HAP-1 (cell line): Measurements from ENCODE around the gene WDR7.

Experiments
- DNase-seq, 2 experiments: peaks; one replicate each; pipeline ENCODE4 v3.0.0-alpha.2; 2016 to 2020; ENCODE audit warnings: low spot score in 2 of 2
- H3K27me3 ChIP-seq: fragments of 250-450 bp; sonication (Bioruptor Pico); 2 replicates; pipeline ENCODE4 v1.5.1; 2020; ENCODE audit warnings: low read depth, mild to moderate bottlenecking, moderate library complexity
- H3K36me3 ChIP-seq: fragments of 250-450 bp; sonication (Bioruptor Pico); replicated peaks from 2 replicates; pipeline ENCODE4 v1.5.1; 2020; ENCODE audit warnings: mild to moderate bottlenecking
- H3K4me1 ChIP-seq: fragments of 250-450 bp; sonication (Bioruptor Pico); 2 replicates; pipeline ENCODE4 v1.5.1; 2020; ENCODE audit warnings: mild to moderate bottlenecking
- H3K4me3 ChIP-seq: fragments of 250-450 bp; sonication (Bioruptor Pico); 2 replicates; pipeline ENCODE4 v1.5.1; 2020; ENCODE audit warnings: mild to moderate bottlenecking, moderate library complexity
- H3K9me3 ChIP-seq: fragments of 250-450 bp; sonication (Bioruptor Pico); 2 replicates; pipeline ENCODE4 v1.5.1; 2020; ENCODE audit warnings: mild to moderate bottlenecking, moderate library complexity
- in situ Hi-C: fragments of 300-500 bp; cut with MboI; formaldehyde crosslinking; loops from 3 replicates; pipeline ENCODE4 v1.14.3; 2020; ENCODE audit warnings: low sequenced_read_pairs, inconsistent platforms, mixed read lengths

WDR7 gene

DNA sequence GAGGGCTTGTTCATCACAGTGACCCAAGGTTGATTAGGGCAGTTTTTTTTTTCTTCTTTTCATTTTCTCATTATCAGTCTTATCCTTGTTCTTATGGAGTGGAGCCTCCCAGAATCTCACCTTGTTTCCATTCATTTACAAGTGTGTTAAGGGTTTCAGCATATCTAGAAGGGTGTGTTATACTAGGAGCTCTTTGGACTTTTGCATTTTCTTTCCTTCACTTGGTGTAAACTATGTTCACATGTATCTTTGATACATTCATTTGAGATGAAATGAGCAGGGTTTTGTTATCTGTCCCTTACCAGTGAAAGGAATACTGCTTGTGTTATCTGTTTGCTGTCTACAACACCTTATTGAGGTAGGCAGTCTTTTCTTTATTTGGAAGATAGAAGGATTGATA lies 96.7 kb downstream of the WDR7 start:
- H3K27me3 ChIP-seq: no peaks in the 10 kb centered on the region
- no peaks in the 10 kb centered on the region for H3K9me3 ChIP-seq
- in situ Hi-C loops: loop anchor here (25.0 kb wide), 2 partner anchors 689 to 814 kb away; partner anchors contain the start of gene ONECUT2
- no peak overlapping the region for H3K4me3 ChIP-seq
- DNase-seq: no peak
- H3K36me3 ChIP-seq: no peaks in the 10 kb centered on the region
- H3K4me1 ChIP-seq: no peaks in the 10 kb centered on the region

DNA sequence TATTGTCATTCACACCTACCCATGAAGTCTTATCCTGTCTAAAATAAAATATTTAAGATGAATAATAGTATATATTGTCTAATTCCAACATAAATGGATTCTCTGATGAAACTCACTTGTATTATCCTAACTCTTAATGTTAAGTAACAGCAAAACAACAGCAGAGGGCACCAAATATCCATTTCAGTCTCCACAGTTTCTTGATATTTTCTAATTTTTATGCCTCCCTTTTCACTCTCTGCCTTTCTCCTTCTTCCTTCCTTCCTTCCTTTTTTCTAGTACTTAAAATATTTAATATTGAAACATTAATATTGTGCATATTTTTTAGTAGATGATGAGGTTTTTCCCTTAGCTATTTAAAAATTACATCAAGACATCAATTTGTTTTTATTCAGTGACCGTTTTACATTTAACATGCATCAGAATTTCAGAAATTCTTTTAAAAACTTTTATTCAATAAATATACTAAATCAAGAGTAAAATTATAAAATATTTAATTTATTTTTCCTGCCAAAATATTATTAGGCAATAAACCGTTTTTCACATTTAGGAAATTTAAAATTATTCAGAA lies 97.6 kb downstream of the WDR7 start:
- in situ Hi-C loops: loop anchor here (25.0 kb wide), 2 partner anchors 689 to 814 kb away; partner anchors contain the start of gene ONECUT2
- peak; percentile 37 to 42 for DNase-seq

DNA sequence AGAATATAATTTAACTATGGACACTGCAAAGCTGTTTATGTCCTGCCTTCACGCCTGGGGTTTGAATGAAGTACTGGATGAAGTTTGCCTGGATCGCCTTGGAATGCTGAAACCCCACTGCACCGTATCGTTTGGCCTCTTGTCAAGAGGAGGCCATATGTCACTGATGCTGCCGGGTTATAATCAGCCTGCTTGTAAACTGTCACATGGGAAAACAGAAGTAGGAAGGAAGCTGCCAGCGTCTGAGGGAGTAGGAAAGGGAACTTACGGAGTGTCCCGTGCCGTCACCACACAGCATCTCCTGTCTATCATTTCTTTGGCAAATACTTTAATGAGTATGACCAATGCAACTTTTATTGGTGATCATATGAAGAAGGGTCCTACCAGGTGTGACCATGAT lies 105.8 kb downstream of the WDR7 start:
- Histone ChIP-seq H3K27me3 (no peaks in the 10 kb centered on the region), H3K36me3 (no peaks in the 10 kb centered on the region), H3K4me3 (no peak overlapping the region), H3K9me3 (no peaks in the 10 kb centered on the region), H3K4me1 (no peaks in the 10 kb centered on the region)
- no peak for DNase-seq
- in situ Hi-C loops: no loop called here

More for the DNA sequence above, 97.6 kb downstream of the WDR7 start:
- no peak overlapping the region for H3K4me3 ChIP-seq
- H3K4me1 ChIP-seq: no peaks in the 10 kb centered on the region
- no peaks in the 10 kb centered on the region for H3K9me3 ChIP-seq
- H3K27me3 ChIP-seq: no peaks in the 10 kb centered on the region
- H3K36me3 ChIP-seq: no peaks in the 10 kb centered on the region

DNA sequence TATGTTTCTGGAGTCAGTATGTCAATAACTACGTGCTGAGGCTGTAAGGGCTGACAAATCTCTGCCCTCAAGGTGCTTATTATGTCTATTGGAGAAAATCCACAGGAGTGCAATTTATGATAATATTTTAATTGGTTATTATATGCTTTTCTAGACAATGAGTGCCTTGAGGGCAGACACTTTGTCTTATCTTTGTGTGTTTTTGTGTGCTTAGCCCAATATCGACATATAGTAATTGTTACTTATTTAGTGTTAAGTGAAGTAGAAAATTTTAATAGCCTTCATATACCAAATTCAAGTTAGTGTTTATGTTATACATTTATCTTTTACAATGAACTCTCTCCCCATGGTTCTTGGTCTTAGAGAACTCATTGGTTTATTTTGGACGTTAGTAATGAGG lies 118.9 kb downstream of the WDR7 start:
- DNase-seq: no peak
- Histone ChIP-seq H3K4me3 (no peak overlapping the region), H3K27me3 (peaks cover 4% of the 10 kb centered on the region), H3K36me3 (no peaks in the 10 kb centered on the region), H3K4me1 (peaks cover under 1% of the 10 kb centered on the region; the same call in 1 of the 2 replicates), H3K9me3 (no peaks in the 10 kb centered on the region)
- in situ Hi-C loops: no loop called here

DNA sequence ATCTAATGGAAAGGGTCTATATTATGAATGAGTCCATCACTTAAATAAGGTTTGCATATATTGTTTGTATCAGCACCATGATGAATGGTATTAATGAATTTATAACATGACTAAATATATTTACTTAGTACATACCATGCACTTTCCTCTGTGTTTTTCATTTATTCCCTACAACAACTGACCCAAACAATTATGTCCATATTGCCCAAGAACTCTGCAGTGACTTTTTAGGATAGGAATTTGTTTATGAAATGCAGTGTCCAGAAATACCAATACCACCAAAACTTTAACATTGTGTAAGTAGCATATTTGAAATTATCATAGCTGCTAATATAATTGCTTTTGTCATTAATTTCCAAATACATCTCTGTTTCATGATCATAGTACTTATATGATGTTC lies 119.7 kb downstream of the WDR7 start:
- in situ Hi-C loops: no loop called here
- Histone ChIP-seq H3K4me1 (peaks cover 6% of the 10 kb centered on the region), H3K36me3 (no peaks in the 10 kb centered on the region), H3K27me3 (peaks cover 4% of the 10 kb centered on the region), H3K9me3 (no peaks in the 10 kb centered on the region), H3K4me3 (no peak overlapping the region)
- DNase-seq: no peak

DNA sequence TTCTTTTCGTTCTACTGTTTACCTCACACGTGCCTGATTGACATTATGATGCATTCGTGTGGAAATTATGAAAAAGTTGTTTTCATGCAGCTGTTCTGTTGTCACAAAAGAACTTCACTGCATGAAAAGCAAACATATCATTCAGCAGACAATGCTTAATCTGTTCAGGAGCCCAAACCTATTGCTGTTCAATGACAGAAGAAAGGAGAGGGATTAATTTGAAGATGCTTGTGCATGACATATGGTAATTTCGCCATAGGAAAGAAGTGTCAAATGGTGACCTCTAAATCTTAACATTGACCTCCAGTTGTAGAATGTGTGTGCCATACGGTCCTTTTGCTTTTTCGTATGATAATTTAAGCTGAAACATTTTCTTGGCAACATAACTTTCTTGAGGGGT lies 124.5 kb downstream of the WDR7 start:
- Histone ChIP-seq H3K27me3 (peaks cover 7% of the 10 kb centered on the region), H3K36me3 (no peaks in the 10 kb centered on the region), H3K4me3 (no peak overlapping the region), H3K4me1 (peaks cover 6% of the 10 kb centered on the region), H3K9me3 (no peaks in the 10 kb centered on the region)
- in situ Hi-C loops: no loop called here
- peak in 1 of 2 experiments; percentile 89 for DNase-seq

DNA sequence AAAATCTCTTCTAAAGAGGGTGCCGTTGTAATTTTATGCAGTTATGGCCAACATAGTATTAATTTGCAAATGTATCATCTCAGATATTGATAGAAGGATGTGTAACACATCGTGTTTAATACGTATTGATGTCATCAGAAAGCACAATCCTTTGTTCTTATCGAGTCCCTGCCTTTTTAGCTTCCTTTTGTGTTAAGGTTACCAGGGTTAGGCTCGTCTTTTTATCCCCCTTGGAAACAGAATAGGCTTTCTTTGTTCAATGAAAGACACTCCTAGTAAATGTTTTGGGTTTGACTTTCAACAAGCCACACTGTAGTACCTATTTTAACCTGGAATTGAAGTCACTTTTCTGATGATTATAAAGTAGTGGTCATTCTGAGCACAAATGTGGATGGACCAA lies 136.2 kb downstream of the WDR7 start:
- Histone ChIP-seq H3K36me3 (no peaks in the 10 kb centered on the region), H3K4me3 (no peak overlapping the region), H3K4me1 (peaks cover 17% of the 10 kb centered on the region), H3K9me3 (no peaks in the 10 kb centered on the region), H3K27me3 (no peaks in the 10 kb centered on the region)
- DNase-seq: peak in 1 of 2 experiments; percentile 28
- in situ Hi-C loops: no loop called here

DNA sequence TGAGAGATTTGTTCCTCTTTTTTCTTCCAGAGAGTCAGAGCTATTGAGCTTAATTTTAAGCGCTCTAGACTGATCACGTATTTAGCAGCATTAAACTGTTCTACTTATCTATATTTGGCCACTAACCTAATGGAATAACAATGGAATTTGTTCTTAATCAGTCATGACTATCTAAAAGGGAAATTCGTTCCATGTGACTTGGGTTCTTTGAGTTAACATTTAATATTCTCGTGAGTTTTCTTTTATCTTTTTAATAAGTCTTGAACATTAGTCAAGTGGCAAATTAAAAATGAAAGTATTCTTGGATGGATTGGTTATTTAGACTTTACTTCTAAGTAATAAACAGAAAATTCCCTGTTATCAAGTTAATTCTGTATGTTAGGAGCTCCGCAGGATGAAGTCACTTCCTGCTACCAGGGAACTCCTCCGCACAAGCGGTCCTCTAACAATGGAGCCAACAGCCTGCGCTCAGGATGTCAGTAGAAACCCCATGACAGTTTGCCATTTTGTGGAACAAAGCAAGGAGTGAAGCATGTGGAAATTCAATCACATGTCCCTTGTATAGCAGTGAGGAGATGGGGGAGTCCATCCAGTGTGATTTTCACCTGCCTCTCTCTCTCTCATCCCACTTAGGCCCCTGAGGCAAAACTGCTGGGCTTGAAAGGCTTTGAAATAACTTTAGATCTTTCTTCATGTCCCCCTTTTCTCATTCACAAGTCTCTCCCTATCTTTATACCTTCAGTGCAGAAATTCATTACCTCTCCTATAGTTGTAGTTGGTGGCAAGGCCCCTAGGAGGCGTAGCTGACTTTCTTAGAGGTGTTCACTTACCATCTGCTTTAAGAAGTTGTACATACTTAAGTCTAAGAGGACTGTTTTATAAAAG lies 138.1 kb downstream of the WDR7 start:
- H3K4me3 ChIP-seq: no peak overlapping the region
- peak; percentile 47 to 65 for DNase-seq
- H3K4me1 ChIP-seq: peaks cover 6% of the 10 kb centered on the region
- H3K27me3 ChIP-seq: no peaks in the 10 kb centered on the region
- H3K9me3 ChIP-seq: no peaks in the 10 kb centered on the region
- in situ Hi-C loops: no loop called here
- H3K36me3 ChIP-seq: no peaks in the 10 kb centered on the region

DNA sequence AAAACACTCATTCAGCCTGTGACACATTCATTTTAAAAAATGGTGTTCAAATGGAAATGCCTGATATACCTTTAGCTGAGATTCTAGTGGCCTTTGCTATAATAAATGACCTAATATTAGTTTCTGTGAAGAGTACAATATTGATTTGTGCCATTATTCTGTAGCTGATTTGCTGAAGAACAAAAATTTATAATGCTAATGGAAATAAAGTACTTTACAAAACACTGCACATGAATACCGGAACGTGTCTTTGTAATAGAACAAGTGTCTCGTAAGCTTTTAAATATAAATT lies 138.7 kb downstream of the WDR7 start:
- H3K9me3 ChIP-seq: no peaks in the 10 kb centered on the region
- in situ Hi-C loops: no loop called here
- no peak overlapping the region for H3K4me3 ChIP-seq
- peaks cover 6% of the 10 kb centered on the region for H3K4me1 ChIP-seq
- H3K27me3 ChIP-seq: no peaks in the 10 kb centered on the region
- H3K36me3 ChIP-seq: no peaks in the 10 kb centered on the region
- DNase-seq: no peak

DNA sequence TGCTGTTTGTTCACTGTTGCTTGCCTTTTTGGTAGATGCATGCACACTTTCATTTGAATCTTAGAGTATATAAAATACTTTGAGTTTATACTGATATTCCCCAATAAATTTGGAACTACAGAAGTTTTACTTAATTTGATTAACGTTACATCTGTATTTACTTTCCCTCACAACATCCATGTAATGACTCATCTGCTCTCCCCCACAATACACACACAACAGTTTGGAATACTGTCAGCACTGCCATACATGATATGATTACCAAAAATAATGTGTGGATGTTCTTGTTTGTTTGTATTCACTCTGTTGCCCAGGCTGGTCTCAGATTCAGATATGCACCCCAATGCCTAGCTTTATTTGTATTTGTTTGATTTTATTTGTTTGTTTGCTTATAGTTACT lies 144.2 kb downstream of the WDR7 start:
- in situ Hi-C loops: no loop called here
- no peaks in the 10 kb centered on the region for H3K36me3 ChIP-seq
- DNase-seq: no peak

DNA sequence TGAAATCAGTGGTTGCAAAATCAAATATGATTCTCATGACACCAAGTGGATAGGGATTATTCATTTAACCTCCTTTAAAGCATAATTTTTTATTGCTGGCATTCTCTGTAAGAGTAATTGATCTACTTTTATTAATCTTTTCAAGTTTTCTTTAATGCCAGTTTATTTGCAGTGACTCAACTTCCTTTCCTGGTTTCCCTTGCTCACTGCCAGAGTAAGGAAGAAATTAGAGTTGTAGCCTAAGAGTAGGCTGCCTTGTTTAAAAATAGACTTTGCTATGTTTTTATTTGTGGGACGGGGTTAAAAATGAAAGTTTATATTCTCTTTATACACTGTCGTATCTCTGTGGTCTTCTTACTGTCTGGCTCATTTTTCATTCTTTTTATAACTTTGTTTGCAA lies 148.6 kb downstream of the WDR7 start:
- Histone ChIP-seq H3K4me1 (no peaks in the 10 kb centered on the region), H3K4me3 (no peak overlapping the region), H3K9me3 (no peaks in the 10 kb centered on the region), H3K36me3 (no peaks in the 10 kb centered on the region), H3K27me3 (no peaks in the 10 kb centered on the region)
- DNase-seq: no peak
- in situ Hi-C loops: no loop called here

More for the DNA sequence above, 144.2 kb downstream of the WDR7 start:
- Histone ChIP-seq H3K4me3 (no peak overlapping the region), H3K27me3 (no peaks in the 10 kb centered on the region), H3K4me1 (no peaks in the 10 kb centered on the region), H3K9me3 (no peaks in the 10 kb centered on the region)

DNA sequence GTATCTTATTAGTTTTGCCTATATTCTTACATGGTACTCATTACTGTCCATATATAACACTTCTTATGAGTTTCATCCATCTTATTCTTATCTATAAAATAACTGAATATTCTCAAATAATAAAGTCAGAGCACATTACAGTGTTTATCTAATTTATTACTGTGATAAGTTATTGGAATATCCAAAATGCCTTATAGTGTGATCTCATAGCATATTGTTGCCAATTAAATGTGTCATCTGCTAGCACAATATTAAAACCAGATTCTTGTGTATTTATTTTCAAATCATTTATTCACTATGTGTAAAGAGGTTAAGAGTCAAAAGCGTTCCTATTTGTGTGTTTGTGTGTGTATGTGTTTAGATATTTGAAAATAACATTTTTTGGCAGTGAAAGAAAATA lies 151.9 kb downstream of the WDR7 start:
- Histone ChIP-seq H3K4me1 (no peaks in the 10 kb centered on the region), H3K36me3 (no peaks in the 10 kb centered on the region), H3K9me3 (no peaks in the 10 kb centered on the region), H3K4me3 (no peak overlapping the region), H3K27me3 (no peaks in the 10 kb centered on the region)
- in situ Hi-C loops: no loop called here
- DNase-seq: no peak

DNA sequence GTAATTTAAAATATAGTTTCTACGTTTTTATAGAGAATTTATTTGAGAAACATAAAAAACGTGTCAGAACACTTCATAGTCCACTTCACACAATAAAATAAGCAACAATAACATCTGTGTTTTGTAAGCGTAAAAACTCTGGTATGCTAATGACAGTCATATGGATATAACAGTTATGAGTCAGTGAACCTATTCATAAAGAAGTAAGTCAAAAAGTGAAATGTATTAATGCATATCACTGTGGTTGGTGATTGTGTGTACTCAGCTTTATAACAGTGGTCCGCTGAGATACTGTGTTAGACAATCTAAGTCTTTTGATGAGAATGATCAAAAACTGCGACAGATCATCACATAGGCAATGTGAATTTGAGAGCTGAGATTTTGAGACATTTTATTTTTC lies 153.2 kb downstream of the WDR7 start:
- in situ Hi-C loops: no loop called here
- Histone ChIP-seq H3K4me3 (no peak overlapping the region), H3K36me3 (no peaks in the 10 kb centered on the region), H3K9me3 (no peaks in the 10 kb centered on the region), H3K4me1 (no peaks in the 10 kb centered on the region), H3K27me3 (no peaks in the 10 kb centered on the region)
- DNase-seq: no peak

DNA sequence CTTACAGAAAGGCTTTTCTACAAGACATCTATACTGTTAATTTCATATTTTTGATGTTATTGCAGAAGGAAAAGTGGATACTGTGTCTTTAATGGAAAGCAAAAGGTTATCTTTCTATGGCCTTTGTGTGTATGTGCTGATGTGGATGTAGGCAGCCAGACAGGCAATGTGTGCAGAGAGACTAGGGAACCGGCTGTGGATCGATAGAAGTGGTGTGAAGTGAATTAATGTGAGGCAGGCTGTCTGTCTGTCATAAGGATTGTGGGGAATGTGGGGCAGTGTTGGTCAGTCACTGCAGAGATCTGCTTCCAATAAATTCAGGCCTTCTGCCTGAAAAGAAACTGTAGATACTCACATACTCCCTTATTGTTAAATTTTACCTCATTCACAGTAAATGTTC lies 156.7 kb downstream of the WDR7 start:
- no peak for DNase-seq
- in situ Hi-C loops: no loop called here
- Histone ChIP-seq H3K4me3 (no peak overlapping the region), H3K36me3 (no peaks in the 10 kb centered on the region), H3K27me3 (no peaks in the 10 kb centered on the region), H3K4me1 (no peaks in the 10 kb centered on the region), H3K9me3 (no peaks in the 10 kb centered on the region)
